T-helper 22 cell (primary cell): Measurements from ENCODE around the gene P3H3.
"Not testable (repeated sequence)": the region's sequence is repeated elsewhere in the genome, so short reads cannot be mapped to it uniquely, and the experiment has no call there.

ENCODE experiments used
- DNase-seq: peaks from one replicate; pipeline ENCODE4 v3.0.0-alpha.2; 2020; ENCODE audit warnings: low read depth

The P3H3 gene

GRCh38 chr12:6867413-6868210, 39.4 kb downstream of the P3H3 start, which contains the start of gene TPI1:
TSS of gene TPI1 (plus strand) at chr12:6867531. CDS start at chr12:6867567, 36 bp downstream.
- DNase-seq: peak; percentile 69

DNA sequence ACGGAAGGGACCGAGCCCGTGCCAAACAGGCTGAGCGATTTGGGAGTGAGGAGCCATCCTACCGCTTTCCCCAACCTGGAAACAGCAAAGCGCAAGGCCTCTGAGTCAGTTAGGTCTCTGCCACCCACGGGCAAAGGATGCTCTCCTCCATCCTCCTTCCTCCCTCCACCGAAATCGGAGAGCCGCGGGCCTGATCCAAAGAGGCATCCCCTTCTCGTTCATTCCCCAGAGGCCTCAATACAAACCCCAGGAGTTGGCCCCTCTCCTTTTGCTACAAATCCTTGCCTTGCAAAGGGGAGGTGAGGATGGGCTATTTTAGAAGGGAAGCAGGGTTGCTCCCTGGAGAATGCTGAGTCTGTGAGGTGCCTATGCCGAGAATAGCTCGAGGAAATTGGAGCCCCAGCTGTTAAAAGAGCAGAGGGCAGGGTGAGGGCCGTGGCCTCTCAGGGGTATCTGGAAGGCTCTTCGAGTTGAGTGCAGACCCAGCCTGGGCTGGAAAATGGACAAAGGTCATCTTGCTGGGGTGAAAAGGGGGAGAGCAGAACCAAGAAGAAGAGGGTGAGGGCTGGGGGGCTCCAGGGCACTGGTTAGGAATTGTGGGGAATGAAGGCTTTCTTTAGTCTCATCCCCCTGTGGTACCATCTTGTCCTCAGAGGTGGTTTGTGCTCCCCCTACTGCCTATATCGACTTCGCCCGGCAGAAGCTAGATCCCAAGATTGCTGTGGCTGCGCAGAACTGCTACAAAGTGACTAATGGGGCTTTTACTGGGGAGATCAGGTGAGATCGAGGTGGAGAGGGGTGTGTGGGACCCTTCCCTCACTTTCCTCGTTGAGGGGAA, 40.2 kb downstream of the P3H3 start:
- DNase-seq: no peak

DNA sequence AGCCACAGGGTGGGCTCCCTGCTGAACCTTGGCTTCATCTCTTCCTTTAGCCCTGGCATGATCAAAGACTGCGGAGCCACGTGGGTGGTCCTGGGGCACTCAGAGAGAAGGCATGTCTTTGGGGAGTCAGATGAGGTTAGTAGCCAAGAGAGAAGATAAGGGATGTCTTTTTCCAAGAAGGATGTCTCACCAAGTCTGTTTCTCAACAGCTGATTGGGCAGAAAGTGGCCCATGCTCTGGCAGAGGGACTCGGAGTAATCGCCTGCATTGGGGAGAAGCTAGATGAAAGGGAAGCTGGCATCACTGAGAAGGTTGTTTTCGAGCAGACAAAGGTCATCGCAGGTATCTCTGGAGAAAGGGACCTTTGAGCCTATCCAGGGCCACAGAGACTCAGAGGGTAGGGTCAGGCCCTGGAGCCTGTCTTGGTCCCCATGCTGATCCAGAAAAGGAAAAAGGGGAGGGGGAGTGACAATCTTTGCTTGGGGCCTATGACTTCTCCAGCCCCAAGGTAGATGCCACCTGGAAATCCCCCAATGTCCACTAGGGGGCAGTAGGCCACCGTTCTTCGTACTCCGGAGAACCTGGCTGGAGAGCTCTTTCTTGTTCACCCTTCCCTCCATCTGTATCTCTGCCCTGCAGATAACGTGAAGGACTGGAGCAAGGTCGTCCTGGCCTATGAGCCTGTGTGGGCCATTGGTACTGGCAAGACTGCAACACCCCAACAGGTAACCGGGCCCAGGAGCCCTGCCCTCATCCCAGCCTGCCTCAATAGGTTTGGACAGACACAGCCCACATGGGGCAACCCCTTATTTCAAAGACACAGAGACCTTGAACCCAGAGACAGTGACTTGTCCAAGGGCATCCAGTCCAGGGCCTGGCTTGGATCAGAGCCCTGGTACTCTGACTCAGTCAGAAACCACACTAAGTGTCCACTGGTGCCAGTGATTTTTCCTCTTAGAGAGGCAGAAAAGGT, 41.1 kb downstream of the P3H3 start:
- peak; percentile 60 for DNase-seq

DNA sequence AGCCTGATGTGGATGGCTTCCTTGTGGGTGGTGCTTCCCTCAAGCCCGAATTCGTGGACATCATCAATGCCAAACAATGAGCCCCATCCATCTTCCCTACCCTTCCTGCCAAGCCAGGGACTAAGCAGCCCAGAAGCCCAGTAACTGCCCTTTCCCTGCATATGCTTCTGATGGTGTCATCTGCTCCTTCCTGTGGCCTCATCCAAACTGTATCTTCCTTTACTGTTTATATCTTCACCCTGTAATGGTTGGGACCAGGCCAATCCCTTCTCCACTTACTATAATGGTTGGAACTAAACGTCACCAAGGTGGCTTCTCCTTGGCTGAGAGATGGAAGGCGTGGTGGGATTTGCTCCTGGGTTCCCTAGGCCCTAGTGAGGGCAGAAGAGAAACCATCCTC, 42.1 kb downstream of the P3H3 start:
- DNase-seq: not testable (repeated sequence)

DNA sequence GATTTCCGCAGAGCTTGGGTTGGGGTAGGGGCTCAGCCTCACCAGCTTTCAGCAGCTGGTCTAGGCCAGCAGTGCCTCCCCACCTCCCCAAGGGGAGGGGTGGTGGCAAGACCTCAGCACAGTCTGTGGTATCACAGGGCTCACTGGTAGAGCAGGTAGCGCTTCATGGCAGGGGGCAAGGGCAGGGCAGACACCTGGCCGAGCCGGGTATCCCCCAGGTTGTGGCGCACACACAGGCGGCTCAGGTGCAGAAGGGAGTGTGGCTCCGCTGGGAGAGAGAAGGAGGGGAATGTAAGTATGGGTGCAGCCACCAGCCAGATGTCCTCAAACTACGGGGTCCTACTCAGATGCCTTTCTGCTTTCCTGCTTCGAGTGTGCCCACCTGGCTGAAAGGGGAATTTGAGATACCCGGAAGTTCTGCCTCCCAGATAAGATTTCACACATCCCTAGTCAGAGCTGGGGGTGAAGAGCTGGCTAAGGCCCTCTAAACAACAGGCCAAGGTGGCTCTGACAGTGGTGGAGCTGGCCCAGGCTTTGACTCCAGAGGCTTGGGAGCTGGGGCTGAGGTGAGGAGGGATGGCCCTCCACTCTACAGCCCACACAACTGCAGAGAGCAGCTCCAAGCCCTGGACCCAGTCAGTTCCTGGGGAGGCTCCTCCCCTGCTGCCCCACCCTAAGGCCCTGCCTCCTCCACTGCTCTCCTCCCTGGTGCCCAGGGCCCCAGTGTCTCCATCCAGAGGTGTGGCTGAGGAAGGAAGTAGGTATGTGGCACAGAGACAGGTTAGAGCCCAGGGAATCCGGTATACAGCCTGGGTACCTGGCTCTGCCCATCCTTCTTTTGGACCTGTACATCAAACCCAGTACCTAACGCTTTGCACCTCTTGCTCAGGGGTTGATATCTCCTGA, 43.1 kb downstream of the P3H3 start:
- DNase-seq: no peak

DNA sequence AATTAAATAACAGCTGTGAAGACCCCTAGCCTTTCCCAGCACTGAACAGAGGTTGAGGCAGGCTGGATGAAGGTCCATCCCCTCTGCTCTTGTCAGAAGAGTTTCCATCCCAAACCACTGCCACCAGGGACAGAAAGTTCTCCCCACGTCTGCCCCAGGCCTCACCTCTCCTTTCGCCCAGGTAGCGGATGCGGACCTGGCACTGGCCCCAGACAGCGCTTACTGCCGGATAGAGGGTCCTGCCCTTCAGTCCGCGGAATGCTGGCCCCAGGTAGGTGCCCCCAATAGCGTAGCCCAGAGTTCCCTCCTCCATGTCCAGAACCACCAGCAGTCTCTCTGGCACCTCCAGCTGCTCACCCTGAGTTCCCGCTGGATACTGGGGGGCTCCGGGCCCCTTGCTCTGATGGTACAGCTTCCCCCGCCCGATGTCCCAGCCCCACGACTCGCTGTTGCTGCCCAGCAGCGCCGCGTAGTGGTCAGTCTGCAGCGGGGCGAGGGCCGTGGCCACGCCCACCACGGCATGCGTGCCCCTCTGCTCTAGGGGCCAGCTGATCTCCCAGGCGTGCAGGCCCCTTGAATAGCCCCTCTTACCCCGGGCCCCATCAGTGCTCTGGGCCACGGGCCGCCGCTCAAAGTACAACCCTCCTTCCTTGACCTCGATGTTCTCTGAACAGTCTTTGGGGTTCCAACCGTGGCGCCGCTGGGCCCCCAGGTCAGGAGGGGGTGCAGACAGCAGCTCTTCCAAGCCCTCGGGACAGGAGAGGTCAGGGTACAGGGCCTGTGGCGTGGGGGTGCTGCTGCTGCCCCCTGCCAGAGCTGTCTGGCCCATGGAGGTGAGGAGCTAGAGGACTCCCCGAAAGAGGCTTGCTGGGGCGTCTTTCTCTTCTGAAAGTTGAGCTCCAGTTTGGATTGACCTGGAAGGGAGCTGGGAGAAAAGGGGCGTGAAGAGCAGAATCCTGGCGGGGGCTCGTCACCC, 44.2 kb downstream of the P3H3 start:
- DNase-seq: peak; percentile 63

GRCh38 chr12:6873094-6874014, 45.1 kb downstream of the P3H3 start, which contains the start of gene SPSB2:
TSS of gene SPSB2 (minus strand) at chr12:6873303. CDS start at chr12:6872901, 402 bp downstream.
- DNase-seq: peak; percentile 97

DNA sequence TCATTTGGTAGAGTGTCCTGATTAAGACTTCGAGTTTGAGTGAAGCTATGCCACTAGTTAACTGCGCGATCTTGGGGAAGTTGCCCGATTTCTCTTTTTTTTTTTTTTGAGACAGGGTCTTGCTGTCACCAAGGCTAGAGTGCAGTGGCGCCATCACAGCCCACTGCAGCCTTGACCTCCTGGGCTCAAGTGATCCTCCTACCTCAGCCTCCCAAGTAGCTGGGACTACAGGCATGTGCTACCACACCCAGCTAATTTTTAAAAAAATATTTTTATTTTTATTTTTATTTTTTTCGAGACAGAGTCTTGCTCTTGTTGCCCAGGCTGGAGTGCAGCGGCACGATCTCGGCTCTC, 45.8 kb downstream of the P3H3 start:
- DNase-seq: not testable (repeated sequence)

- DNase-seq: not testable (repeated sequence)
These were observed 51.6 kb downstream of the P3H3 start for GRCh38 chr12:6879824-6880223.

DNA sequence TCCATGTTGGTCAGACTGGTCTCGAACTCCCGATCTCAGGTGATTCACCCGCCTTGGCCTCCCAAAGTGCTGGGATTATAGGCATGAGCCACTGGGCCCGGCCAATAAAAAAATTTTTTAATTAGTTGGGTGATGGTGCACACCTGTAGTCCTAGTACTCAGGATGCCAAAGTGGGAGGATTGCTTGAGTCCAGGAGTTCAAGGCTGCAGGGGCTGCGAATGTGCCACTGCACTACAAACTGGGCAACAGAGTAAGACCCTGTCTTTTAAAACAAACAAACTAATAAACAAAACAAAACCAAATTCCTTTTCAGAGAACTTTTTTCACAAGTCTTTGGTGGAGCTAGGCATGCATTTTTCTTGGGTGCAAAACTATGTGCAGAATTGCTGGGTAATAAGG, 55.0 kb downstream of the P3H3 start:
- no peak for DNase-seq

DNA sequence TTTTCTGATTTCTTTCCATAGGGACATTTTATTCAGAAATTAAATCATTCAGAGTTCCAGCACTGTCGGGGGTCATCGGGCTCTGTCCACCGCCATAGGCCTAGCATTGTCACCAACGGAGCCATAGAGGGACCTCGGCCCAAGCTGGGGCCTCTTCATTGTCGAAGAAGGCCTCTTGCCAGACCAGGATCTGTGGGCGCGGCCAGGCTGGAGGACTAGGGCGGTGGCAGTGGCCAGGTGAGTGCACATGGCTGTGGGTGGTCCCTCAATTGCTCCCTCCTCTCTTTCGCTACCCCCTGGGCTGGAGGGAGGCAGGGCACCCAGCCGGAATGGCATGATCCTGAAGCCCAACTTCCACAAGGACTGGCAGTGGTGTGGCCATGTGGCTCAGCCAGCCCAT, 55.5 kb downstream of the P3H3 start:
- no peak for DNase-seq

GRCh38 chr12:6884539-6884938, 56.3 kb downstream of the P3H3 start:
- DNase-seq: no peak

DNA sequence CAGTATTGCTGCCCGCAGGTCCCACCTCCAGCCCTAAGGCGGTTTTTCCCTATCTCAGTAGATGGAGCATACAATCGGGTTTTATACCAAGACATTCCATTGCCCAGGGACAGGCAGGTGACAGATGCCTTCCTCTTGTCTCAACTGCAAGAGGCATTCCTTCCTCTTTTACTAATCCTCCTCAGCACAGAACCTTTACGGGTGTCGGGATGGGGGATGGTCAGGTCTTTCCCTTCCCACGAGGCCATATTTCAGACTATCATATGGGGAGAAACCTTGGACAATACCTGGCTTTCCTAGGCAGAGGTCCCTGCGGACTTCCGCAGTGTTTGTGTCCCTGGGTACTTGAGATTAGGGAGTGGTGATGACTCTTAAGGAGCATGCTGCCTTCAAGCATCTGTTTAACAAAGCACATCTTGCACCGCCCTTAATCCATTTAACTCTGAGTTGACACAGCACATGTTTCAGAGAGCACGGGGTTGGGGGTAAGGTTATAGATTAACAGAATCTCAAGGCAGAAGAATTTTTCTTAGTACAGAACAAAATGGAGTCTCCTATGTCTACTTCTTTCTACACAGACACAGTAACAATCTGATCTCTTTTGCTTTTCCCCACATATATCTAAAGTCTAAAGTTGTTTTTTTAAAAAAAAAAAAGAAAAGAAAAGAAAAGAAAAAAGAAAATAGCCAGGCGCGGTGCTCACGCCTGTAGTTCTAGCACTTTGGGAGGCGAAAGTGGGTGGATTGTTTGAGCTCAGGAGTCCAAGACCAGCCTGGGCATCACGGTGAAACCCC, 58.2 kb downstream of the P3H3 start:
- not testable (repeated sequence) for DNase-seq

- DNase-seq: no peak
These were observed 59.3 kb downstream of the P3H3 start for GRCh38 chr12:6887460-6887859.

DNA sequence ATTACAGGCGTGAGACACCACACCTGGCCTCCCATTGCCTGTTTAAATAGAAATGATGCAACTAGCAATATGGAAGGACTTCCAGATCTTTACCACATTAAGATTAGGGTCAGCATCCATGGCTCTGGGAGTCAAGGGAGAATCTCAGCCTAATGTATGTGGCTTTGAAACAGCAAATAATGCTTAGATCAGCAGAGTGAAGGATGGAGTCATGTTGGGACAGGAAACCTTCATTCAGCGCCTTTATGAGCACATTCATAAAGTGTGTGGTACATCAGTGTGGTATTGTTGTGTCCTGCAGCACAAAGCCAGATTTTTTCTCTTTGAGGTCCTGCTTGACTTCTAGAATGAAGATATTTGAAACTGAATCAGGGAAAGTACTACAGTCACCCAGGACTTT, 60.2 kb downstream of the P3H3 start:
- DNase-seq: no peak

- not testable (repeated sequence) for DNase-seq
These were observed 60.6 kb downstream of the P3H3 start for GRCh38 chr12:6888794-6889193.
